GM19025 (cell line): Measurements from ENCODE around the gene IL12RB2.
"Not testable (repeated sequence)": the region's sequence is repeated elsewhere in the genome, so short reads cannot be mapped to it uniquely, and the experiment has no call there.

Source experiments
- ATAC-seq: cut with Tn5 transposase; IDR thresholded peaks from one replicate; pipeline ENCODE4 v1.9.1; 2021; ENCODE audit warnings: mild to moderate bottlenecking, low read depth, moderate library complexity; ENCODE audit not compliant: unreplicated experiment

IL12RB2 gene

GRCh38 chr1:67429011-67429527, 121.4 kb downstream of the IL12RB2 start:
- ATAC-seq: no peak

DNA sequence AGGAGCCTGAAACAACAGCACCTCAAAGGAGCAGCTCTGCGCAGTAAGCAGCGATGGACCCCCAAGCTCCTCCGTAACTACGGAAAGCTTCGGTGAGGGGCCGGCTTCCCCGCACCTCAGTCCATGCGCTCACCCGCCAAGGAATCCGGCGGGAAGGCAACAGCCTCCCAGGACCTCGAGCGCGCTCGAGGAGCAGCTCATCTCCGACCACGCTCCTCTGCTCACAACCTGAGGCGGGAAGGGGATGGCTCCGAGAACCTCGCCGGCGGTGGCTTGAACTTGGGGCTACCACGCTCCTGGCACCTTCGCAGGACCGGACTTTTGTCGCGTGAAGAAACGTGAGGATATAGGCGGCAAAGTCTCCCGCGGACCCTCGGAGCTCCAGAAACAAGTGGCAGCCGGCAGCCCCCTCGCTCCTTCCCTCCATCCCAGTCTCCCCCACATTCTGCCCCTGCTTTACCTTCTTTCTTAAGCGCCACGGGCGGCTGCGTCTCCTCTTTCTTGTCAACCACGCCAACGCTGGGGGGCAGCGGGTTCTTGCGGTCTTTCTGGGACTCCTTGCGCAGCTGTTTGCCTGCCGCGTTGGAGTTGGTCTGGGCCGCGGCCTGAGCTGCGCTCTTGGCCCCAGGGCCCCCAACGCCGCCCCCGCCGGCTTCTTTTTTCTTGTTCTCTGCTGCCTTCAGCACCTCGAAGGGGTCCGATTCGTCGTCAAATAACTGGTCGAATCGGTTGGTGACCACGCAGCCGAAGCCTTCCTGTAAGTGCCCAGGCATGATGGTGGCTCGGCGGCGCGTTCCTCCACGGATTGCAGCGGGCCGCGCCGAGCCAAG, 122.1 kb downstream of the IL12RB2 start:
- peak; percentile 3 for ATAC-seq

DNA sequence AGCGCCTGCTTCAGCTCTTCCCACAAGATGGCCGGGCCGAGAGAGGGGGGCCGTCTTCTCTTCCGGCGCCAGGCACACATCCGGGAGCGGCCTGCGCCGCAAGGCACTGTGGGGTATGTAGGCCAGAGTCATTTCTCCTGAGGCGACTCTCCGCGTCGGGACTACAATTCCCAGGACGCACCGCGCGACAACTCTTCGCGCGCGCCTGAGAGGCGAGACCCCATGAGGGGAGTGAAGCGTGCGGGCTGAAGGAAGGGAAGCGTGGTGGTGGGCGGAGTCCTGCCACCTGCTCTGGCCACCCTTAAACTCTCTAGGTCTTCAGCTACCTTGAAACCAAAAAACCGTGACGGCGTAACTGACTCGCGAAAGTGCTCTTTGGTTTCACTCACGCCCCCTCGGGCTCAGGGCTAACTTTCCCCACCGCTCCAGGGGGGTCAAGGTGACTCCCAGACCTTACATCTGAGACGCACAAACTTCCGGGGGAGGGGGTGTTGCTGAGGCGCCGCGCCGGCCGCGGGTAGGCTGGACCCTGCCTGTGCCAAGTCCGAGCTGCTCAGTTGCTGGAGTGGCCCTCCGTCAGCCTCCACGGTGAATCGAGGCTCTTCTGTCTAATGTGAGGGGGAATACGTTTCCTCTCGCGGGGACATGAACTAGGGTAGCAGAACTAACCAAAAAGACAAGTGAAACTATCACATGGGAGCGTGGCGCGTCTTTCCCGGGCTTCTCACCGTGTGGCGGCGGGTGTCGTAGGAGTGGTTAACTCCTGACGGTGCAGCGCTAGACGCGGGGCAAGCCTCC, 122.9 kb downstream of the IL12RB2 start, which contains the start of gene SERBP1:
SERBP1 (minus strand) TSS at position 45 of the 798 bp plus-strand sequence. CDS start 102 bp downstream, outside the sequence.
- ATAC-seq: peak; percentile 89

DNA sequence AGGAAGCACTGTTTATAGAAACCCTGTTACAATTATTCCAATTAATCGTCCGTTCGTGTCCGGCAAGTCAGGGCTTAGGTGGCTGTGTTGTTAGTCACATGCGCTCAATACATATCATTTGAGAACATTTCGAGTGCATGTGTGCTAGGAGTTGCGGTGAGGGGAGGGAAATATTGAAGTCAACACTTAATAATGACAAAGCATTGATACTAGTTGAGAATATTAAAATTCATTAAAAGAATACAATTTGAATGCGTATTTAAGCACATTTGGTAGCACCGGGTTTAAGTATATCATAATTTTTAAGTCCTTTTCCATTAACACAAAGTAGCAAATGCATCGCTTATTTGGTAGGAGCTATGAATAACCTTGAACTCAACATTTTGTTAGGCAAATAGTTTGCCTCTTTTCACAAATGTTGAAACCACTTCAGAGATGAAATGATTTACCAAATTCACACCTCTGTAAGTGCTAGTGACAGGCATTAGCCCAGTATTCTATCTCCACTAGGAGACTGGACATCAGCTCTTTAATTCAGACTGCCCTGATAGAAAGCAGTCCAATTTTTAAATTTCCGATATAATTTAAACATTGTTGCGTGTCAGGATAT, 123.6 kb downstream of the IL12RB2 start:
- no peak for ATAC-seq

DNA sequence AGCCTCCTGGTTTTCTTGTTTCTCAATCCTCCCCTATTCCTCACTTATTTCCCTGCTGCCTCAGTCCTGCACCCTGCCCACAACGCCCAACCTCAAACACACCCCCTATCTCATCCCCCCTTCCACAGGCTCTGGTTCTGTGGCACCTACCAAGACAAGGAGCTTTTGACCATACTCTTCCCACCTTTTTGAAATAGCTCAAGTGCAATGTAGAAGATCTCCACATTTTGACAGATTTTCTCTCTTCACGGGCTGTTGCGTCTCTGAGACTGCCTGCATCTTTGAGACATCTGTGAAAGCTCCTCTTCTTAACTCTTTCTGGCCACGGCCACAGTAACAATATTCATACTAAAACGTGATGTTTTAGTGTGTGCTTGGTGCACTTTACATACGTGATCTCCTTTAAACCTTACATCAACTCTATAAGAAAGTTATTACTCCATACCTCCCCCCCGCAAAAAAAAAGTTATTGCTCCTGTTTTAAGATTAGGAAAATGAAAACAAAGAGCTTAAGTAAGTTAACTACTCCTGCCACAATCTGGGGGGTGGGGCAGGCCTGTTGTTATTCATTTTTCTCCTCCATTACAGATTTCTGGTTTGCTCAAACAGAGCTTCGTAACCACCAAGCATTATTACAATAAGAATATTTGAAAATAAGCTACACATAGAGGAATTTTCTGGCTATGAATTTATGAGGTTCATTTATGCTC, 124.4 kb downstream of the IL12RB2 start:
- no peak for ATAC-seq

DNA sequence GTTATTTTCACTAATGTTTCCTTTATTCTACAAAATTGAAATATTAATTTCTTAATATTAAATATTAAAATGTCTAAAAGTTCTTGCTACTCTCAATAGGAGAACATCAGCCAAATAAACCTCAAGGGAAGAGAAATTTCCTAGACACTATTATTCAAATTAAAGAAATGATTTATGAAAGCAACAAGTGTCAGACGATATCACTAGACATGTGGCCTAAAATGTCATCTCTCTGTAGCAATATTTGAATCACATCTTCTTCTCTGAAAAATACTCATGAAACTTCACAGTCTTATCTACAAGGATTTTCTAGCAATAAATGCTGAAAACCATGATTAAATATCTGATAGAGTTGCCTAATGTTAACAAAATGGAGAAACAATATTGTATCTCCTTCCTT, 125.1 kb downstream of the IL12RB2 start:
- no peak for ATAC-seq

- no peak for ATAC-seq
Observed at GRCh38 chr1:67433837-67434236, 126.2 kb downstream of the IL12RB2 start.

GRCh38 chr1:67434491-67434890, 126.8 kb downstream of the IL12RB2 start:
- ATAC-seq: no peak

- no peak for ATAC-seq
Observed at GRCh38 chr1:67436511-67437055, 128.9 kb downstream of the IL12RB2 start.

DNA sequence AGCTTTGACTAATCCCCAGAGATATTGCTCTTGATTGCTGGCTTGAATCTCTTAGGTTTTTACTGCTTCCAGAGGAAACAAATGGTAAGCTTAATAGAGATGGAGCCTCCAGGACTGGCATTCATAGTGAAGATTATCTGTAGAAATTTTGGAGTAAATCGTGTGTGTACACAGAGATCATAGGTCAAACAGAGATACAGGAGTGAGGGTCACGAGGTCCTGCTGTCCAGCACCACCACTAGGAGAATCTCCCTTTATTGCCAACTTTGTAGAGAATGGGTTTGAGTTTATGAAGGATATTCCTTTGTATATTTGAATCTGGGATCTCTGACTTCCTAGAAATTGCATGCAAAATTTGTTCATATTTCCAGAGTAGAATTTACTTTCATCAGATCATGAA, 130.3 kb downstream of the IL12RB2 start:
- no peak for ATAC-seq

GRCh38 chr1:67439277-67440029, 131.8 kb downstream of the IL12RB2 start:
- ATAC-seq: no peak

DNA sequence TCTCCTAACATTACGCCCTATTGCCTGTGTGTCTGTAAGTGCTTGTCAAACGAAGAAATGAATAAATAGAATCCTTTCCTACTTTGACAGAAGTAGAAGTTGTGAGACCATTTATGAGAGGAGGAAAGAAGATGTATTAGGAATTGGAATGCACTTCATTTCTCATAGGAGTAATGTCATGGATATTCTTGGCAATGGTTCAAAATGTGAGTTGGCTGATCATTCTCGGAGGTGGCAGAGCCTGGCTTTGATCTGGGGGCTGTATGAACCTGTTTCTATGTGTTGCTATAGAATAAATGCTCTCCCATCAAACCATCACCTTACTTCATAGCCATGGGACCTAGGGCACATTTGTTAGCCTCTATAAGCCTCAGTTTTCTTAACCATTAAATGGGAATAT, 132.7 kb downstream of the IL12RB2 start:
- ATAC-seq: no peak

GRCh38 chr1:67441183-67441582, 133.5 kb downstream of the IL12RB2 start:
- ATAC-seq: no peak

- no peak for ATAC-seq
Observed at GRCh38 chr1:67441739-67442281, 134.1 kb downstream of the IL12RB2 start.

- ATAC-seq: not testable (repeated sequence)
Observed at GRCh38 chr1:67446014-67446413, 138.3 kb downstream of the IL12RB2 start.
